Peyer's patch (tissue), 4 donors: ENCODE measurements around the gene TUG1.

Experiments
- CTCF ChIP-seq, 6 experiments: fragments of 450-650 bp in 4 of 6; fragments of 200-600 bp in 2 of 6; sonication (generic) in 1 of 6; IDR thresholded peaks; one replicate each; pipeline ENCODE4 v1.5.1; 2017 to 2019; ENCODE audit warnings: antibody characterized with exemption in 6 of 6, mild to moderate bottlenecking in 3 of 6, moderate library complexity in 1 of 6
- POLR2A ChIP-seq, 2 donors: fragments of 450-650 bp; IDR thresholded peaks; one replicate each; pipeline ENCODE4 v1.5.1; 2017; ENCODE audit warnings: antibody characterized with exemption in 2 of 2, mild to moderate bottlenecking in 2 of 2, moderate library complexity in 2 of 2

DNA sequence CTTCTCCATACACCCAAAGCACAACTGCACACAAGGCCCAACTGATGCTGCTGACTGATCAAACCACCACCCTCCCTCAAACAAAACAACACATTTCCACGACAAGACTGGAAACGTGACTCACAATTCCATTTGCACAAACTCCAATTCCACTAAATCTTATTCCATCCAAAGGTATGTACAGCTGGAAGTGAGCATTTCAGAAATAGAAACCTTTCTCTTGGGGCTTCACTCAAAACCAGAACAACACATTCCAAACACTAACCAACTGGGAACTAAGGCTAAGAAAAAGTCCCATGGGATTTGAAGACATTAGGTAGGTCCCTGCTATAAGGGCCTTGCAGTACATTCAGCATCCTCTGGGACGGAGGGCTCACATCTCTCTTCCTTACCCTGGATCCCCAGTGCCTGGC, 20.1 kb upstream of the TUG1 start:
- TF ChIP-seq CTCF (IDR thresholded peaks at IDR 0.05) (no peak), POLR2A (IDR thresholded peaks at IDR 0.05) (no peak)
